GM11168 (cell line): ENCODE measurements around the gene GYG1.
"Not testable (repeated sequence)": the region's sequence is repeated elsewhere in the genome, so short reads cannot be mapped to it uniquely, and the experiment has no call there.

Experiments used
- in situ Hi-C: fragments of 300-500 bp; cut with MboI; formaldehyde crosslinking; loops from one replicate; pipeline ENCODE4 v1.12.0; 2022; ENCODE audit warnings: low sequenced_read_pairs; ENCODE audit not compliant: unreplicated experiment

Gene GYG1

GRCh38 chr3:148975696-148976095, 15.6 kb upstream of the GYG1 start:
- in situ Hi-C loops, result no loop called here

GRCh38 chr3:148981273-148981672, 10.1 kb upstream of the GYG1 start:
- in situ Hi-C loops, result no loop called here

DNA sequence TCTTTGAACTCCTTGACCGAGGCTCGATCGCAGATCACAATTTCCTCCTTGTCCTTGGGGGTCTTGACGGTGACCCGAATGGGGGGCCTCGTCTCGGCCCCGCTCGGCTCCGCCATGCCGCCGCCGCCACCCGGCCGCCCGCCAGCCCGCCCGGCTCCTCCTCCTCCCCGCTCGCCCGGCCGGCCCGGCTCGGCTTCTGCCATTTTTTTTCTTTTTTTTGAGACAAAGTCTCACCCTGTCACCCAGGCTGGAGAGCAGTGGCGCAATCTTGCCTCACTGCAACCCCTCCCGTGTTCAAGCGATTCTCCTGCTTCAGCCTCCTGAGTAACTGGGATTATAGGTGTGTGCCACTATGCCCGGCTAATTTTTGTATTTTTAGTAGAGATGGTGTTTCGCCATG, 3.8 kb upstream of the GYG1 start:
- in situ Hi-C loops, result not testable (repeated sequence)

- in situ Hi-C loops, result no loop called here
Measured at GRCh38 chr3:148990236-148990635, 1.1 kb upstream of the GYG1 start.

- in situ Hi-C loops, result no loop called here
Measured at GRCh38 chr3:148992027-148992634, 791 bp downstream of the GYG1 start.

DNA sequence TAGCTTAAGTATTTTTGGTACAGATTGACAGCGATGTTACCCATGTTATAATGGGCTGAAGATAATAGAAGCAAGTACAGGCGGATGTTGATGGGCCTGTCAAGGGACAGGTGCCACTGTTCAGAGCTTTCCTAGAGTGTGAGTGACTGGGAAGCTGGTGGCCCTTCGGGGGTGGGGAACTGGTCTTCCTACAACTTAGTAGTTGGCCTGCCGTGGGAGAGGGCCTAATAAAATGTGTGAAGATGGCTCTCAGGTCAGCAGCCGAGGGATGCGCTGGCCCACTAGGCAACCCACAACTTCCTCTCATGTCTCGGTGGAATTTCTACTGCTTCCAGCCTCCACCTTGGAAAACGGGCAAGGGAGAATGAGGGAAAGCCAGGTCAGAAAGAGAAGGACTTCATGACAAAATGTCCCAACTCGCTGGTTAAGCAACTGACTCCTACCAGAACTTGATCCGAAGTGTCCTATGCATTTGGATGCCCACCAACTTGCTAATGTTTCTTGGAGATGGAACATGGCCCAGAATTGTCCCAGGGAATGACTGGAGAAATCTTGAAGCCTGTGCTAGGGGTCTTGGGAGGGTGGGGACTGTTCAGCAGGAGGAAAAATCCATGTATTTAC, 1.4 kb downstream of the GYG1 start:
- in situ Hi-C loops, result no loop called here

DNA sequence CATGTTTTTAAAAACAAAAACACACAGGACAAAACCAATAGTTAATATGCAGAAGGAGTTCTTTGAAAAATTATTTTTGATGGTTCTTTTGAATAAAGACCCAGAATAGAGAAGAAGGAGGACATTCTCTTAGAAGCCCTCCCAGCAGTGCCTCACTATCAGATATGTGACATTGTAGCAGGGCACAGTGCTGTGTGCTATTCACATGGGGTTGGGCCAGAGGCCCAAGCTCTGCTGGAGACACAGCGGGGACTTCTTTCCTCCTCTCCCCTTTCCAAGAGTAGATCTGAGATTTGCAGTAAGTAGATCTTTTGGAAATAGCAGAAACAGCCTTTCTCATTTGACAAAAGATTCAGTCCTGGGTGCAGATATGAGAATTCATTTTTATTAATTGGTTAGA, 6.3 kb downstream of the GYG1 start:
- in situ Hi-C loops, result no loop called here

DNA sequence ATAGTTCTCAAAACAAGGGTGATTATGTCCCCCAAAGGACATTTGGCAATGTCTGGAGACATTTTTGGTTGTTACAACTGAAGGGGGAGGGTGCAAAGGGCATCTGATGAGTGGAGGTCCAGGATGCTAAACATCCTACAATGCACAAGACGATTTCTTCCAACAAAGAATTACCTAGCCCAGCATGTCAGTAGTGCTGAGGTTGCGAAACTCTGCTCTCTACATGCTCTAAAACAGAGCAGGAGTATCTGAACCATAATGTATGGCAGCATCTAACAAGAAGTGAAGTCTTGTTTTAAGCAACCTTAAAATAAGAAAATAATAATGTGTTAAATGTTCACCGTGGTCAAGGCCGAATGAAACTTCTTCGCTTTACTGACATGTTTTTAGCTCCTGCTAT, 7.0 kb downstream of the GYG1 start:
- in situ Hi-C loops, result no loop called here

GRCh38 chr3:148998715-148999423, 7.5 kb downstream of the GYG1 start:
- in situ Hi-C loops, result no loop called here

DNA sequence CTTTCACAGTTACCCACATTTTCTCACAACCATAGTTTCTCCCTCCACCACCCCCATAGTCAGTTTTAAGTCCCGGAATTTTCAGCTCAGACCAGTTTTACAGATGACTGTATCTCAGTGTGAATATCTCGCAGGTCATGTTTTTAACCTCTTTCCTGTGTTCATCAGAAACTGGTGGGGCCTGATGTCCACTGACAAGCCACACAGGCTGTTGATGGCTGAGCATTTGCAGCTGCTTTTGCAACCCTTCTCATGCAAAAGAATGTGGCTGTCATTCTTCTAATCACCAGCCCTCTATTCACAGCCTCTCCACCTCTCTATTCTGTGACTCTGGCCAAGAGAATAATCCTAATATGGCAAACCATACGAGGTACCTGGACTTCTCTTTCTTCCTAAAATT, 8.5 kb downstream of the GYG1 start:
- in situ Hi-C loops, result no loop called here

DNA sequence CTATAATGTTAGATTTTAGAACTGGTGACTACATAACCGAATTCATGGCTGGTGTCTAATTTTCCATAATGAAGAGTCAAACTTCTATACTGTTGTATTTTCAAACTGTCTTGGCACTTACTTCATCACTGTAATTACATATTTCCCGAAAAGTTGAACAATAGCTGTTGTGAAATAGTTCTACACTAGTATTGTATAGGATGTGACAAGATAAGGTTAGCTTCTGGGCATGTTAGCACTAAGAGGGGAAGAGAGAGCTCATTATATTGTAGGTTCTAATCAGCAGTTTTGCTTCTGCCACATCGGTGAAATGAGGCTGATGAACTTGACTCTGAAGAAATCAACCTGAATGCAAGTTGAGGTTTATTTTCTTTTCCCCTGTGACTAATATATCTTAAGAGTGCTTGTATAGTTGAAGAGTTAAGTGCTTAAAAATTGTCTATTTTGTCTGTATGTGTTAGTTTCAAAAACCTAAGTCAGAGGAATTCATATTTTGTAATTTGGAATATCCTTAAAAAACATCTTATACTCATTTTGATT, 8.9 kb downstream of the GYG1 start:
- in situ Hi-C loops, result no loop called here

DNA sequence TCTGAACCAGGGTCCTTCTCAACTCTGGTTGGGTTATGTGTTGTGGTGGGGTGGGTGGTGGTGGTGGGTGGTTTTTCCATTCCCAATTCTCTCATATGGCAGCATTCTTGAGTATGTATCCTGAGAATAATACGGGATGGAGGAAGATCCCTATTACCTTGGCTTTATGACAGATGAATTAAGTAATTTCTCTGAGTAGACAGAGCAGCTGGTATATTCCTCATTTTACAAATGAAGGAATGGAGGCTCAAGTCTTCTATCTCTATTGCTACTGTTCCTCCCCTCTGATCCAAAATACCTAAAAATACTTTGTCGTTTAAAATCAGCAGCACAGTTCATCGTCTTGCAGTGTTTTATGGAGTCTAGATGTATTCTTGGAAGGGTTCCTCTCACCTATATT, 10.4 kb downstream of the GYG1 start:
- in situ Hi-C loops, result no loop called here

DNA sequence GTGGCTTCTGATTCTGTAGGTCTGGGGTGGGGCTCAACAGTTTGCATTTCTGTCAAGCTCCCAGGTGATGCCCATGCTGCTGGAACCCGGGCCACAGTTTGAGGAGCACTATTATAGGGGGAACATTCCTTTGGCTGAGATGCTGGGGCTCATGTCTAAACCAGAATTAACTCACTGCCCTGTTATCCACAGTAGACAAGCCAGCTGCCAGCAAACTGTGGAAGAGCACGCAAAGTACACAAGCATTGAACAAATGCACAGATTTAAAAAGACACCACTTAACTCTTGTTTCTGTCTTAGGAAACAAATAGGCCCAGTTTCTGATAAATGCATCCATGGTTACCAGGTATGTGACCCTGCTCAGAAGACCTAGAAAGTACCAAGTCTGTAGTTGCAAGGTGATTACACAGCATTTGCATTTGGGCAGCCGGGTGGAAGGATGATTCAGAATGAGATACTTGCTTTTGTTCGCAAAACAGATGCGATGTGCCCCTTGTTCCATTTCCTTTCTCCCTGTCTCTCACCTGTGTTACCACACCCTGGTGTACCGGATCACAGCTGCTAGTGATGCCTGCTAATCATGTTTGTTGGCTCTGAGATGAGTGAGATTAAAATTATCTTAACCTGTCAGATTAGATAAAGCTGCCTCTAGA, 12.4 kb downstream of the GYG1 start:
- in situ Hi-C loops, result no loop called here

DNA sequence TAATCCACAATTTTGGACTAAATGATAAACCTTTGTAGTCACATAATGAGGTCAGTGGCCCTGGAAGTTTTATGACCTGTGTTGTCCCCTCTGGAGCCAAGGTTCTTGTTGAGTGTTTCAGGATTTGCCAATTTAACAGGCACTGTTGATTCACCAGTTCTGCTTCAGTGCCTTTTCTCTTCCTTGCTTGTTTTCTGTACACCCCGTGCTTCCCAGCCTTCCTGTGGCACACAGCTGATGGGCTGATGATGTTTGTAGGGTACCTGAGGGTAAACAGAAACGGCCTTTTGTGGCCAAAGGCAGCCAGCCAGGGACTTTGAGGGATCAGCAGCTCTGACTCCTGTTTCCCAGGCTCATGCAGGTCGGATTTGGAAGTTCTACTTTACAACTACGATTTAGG, 13.3 kb downstream of the GYG1 start:
- in situ Hi-C loops, result no loop called here

- in situ Hi-C loops, result no loop called here
Measured at GRCh38 chr3:149005416-149005815, 14.1 kb downstream of the GYG1 start.

DNA sequence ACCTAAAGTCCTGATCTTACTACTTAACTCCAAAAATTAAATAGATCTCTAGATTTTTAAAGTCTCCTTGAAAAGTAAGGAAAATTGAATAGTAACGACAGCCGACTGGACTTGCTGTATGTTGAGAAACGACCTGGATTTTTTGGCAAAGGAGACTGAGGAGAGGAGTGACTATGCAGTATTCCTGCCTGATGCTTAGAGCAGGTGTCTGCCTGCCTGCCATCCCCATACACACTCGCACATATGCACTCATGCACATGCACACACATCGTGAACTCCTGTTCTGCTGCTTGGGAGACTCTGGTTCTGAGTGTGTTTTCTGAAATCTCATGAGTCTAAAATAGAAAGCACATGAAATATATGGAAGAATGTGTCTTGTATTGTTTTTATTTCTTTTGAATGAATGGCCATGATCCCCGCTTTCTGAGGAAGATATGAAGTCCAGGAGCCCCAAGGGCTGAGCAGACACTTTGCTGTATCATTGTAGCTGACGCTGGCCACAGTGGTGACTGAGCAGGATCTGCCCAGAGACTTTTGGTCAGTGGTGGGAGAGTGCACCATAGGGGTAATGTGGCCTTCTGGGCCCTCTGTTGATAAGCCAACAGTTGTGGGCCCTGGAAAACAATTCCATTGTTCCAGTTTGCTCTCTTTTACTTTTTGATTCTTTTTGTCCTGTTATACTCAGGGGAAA, 16.4 kb downstream of the GYG1 start:
- in situ Hi-C loops, result no loop called here

DNA sequence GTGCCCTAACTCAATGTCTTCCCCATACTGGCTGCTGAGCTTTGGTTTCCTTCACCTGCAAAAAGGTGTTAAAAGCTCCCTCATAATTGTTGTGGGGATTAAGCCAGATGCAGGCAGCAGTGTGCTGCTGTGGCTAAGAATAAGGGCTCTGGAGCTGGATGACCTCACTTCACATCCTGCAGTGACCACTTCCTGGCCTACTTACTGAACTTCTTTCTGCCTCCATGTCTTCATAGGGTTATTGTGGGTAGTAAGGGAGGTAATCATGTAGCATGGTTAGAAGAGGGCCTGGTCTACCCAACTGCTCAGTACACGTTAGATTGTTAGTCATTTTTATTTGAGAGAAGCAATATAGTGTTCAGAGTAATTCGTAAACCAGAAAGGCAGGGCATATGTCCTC, 18.4 kb downstream of the GYG1 start:
- in situ Hi-C loops, result no loop called here

DNA sequence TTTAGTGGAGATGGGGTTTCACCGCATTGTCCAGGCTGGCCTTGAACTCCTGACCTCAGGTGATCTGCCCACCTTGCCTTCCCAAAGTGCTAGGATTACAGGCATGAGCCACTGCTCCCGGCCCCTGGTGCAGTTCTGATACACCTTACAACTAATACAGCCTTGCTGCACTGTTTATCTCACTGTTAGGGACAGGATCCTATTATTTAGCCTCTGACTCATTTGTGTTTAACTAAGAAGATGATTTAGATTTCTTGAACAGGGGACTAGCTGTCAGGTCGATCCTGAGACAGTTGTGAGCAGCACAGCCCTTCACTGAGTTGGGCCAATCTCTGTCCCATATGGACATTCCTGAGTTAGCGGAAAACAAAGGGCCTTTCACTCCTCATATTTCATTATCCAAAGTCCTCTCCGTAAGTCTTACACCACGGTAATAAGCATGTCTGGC, 19.2 kb downstream of the GYG1 start:
- in situ Hi-C loops, result no loop called here

- in situ Hi-C loops, result no loop called here
Measured at GRCh38 chr3:149010966-149011365, 19.6 kb downstream of the GYG1 start.

GRCh38 chr3:149011676-149012075, 20.3 kb downstream of the GYG1 start:
- in situ Hi-C loops, result no loop called here
